ENCODE data around the gene RMDN3. TPM values are rescaled to one million over a fixed set of nuclear protein-coding genes. Genes with fewer than 3 reads are reported as not detected.

Gene RMDN3
- total and polyA plus RNA-seq, 9 of the 15 experiments (the other 6 are each of a cell fraction or from before 2014, with no cell fraction given): 8.1 to 38.2 (median 25.9) TPM

GRCh38 chr15:40751745-40752144 lies 3.3 kb downstream of the RMDN3 start (continued):
- no peak for TF ChIP-seq BRF2 (IDR thresholded peaks at IDR 0.05; ENCODE audit: borderline replicate concordance, insufficient read depth, insufficient read length)
- TF ChIP-seq IRF1 (CRISPR knock-in tag; IDR thresholded peaks at IDR 0.05; ENCODE audit: borderline replicate concordance): no peak
- peak; percentile 84 for TF ChIP-seq DPF2 (IDR thresholded peaks at IDR 0.05)
- no peak for TF ChIP-seq CREBBP (IDR thresholded peaks at IDR 0.05; ENCODE audit: low read depth, low read length)
- TF ChIP-seq ARID1B (IDR thresholded peaks at IDR 0.05): peak; percentile 86
- TF ChIP-seq SMARCC2 (IDR thresholded peaks at IDR 0.05; ENCODE audit: low read depth): peak; percentile 42; the same call in 1 of the 2 replicates
- no peak for TF ChIP-seq THAP12 (CRISPR knock-in tag; IDR thresholded peaks at IDR 0.05)
- TF ChIP-seq MAX (CRISPR knock-in tag; IDR thresholded peaks at IDR 0.05): peak; percentile 88
- TF ChIP-seq ZNF592 (IDR thresholded peaks at IDR 0.05): 0 out of 2 replicates have a peak, but pooled peaks have one; percentile 21
- peak; percentile 88 for TF ChIP-seq FOSL1 (tag; conservative IDR thresholded peaks at IDR 0.05)
- peak; percentile 21; the same call in 1 of the 2 replicates for TF ChIP-seq CTBP1 (IDR thresholded peaks at IDR 0.05; ENCODE audit: borderline replicate concordance)
- no peak for TF ChIP-seq SLC30A9 (CRISPR knock-in tag; IDR thresholded peaks at IDR 0.05)
- TF ChIP-seq ZNF507 (tag; conservative IDR thresholded peaks at IDR 0.05): no peak
- peak; percentile 14; the same call in 1 of the 2 replicates for TF ChIP-seq XRCC5 (IDR thresholded peaks at IDR 0.05; ENCODE audit: low read depth, low read length)
- no peak for TF ChIP-seq HEY1 (CRISPR knock-in tag; IDR thresholded peaks at IDR 0.05; ENCODE audit: borderline replicate concordance)
- peak; percentile 37; the same call in 1 of the 2 replicates for TF ChIP-seq POLR2AphosphoS5 (IDR thresholded peaks at IDR 0.05; ENCODE audit: control insufficient read depth, insufficient read depth, low read depth, low read length)
- 0 out of 2 replicates have a peak, but pooled peaks have one; percentile 8 for TF ChIP-seq BHLHE40 (IDR thresholded peaks at IDR 0.05; ENCODE audit: low read length)
- TF ChIP-seq NFIC (IDR thresholded peaks at IDR 0.05): peak; percentile 26; the same call in 1 of the 2 replicates

Measured in K562 (cell line).